ENCODE results near the gene FAM131A. TPM values are rescaled to one million over a fixed set of nuclear protein-coding genes. Genes with fewer than 3 reads are reported as not detected.

The FAM131A gene
- total and polyA plus RNA-seq, 2 of the 4 experiments (the other 2 are of a cell fraction), result 10.8 to 19.5 TPM

DNA sequence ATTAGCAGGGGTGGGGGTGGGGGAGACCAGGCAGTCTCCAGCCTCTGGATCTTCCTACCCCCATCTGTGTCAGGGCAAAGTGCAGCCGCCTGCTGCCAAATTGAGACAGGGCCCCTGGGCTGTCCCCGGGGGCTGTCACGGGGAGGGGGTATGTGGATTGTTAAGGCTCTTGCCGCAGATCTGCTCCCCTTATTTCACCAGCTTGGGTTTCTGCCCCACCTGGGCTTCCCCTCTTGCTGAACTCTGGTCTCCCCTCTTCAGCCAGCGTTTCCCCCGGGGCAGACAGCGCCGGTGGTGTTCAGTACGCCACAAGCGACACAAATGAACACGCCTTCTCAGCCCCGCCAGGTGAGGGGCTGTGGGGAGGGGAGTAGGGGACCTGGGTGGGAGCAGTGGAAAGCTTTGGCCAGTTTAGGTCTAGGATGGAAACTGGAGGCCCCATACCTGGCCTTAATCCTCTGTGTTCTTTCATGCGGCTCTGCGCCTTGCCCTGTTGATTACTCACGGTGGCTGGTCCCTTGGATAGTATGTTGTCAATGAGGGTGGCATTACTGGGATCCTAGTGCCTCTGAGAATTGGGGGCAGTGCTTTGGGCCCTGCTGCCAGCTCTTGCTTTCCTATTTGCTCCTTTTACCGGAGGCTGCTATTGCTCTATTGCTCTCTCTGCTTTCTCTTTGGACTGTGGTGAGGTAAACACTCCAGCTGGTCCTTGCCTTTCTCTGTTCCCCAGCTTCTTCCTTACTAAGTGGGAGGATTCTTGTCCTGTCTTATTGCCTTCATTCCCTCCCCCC, 21.3 kb upstream of the FAM131A start:
- Histone ChIP-seq H3K9me1 (ENCODE audit: insufficient read depth, low read length) (peaks cover 25% of the 10 kb centered on the region), H4K91ac (ENCODE audit: insufficient read depth, low read depth, low read length) (peak overlapping the region; percentile 97; the same call in 1 of the 2 replicates), H4K20me1 (ENCODE audit: insufficient read depth, low read length) (peaks cover 61% of the 10 kb centered on the region), H3K4me1 (ENCODE audit: control insufficient read depth, insufficient read depth, low read length) (peaks cover 25% of the 10 kb centered on the region), H3K18ac (ENCODE audit: low read depth, low read length) (no peak overlapping the region), H2BK120ac (ENCODE audit: low read depth, low read length) (0 out of 2 replicates have a peak overlapping the region, but pooled peaks have one; percentile 5), H3K23ac (ENCODE audit: low read depth, low read length) (peak overlapping the region; percentile 77), H3K14ac (replicated peaks; ENCODE audit: low read depth, low read length) (peak overlapping the region; percentile 7), H3K36me3 (ENCODE audit: control insufficient read depth, insufficient read depth, low read length) (peaks cover 29% of the 10 kb centered on the region), H3K27me3 (ENCODE audit: control insufficient read depth, insufficient read depth, low read length) (no peaks in the 10 kb centered on the region), H3K56ac (ENCODE audit: extremely low read depth, insufficient read depth, low read length) (peak overlapping the region; percentile 72; the same call in 1 of the 2 replicates), H4K8ac (ENCODE audit: low read depth in 2 of 2, low read length in 2 of 2) (peak overlapping the region in 1 of 2 experiments; percentile 14; a peak in 2 of 4 replicates), H2AK9ac (replicated peaks; ENCODE audit: low read depth, low read length, poor library complexity) (peak overlapping the region; percentile 92), H3K4ac (ENCODE audit: low read depth, low read length) (peak overlapping the region; percentile 97), H2AFZ (replicated peaks; ENCODE audit: low read length, poor library complexity) (peak overlapping the region; percentile 5), H4K5ac (ENCODE audit: low read depth, low read length) (peak overlapping the region; percentile 21; the same call in 1 of the 2 replicates), H3K79me1 (ENCODE audit: low read depth in 1 of 2, low read length in 2 of 2) (peaks cover 7 to 39% of the 10 kb centered on the region in 2 experiments), H3K4me3 (ENCODE audit: insufficient read depth, low read depth, low read length) (peak overlapping the region; percentile 91), H2BK5ac (ENCODE audit: low read depth, low read length, poor library complexity, severe bottlenecking) (peak overlapping the region; percentile 99), H3K27ac (ENCODE audit: insufficient read depth, low read length) (peak overlapping the region; percentile 99), H3K9me3 (ENCODE audit: control insufficient read depth, insufficient read depth, low read length) (no peaks in the 10 kb centered on the region), H2BK15ac (ENCODE audit: low read depth, low read length) (no peak overlapping the region), H2BK20ac (ENCODE audit: low read depth, low read length) (no peak overlapping the region), H3K9ac (ENCODE audit: low read depth, low read length) (peak overlapping the region; percentile 98), H3K4me2 (ENCODE audit: low read depth, low read length) (peak overlapping the region; percentile 95), H2AK5ac (ENCODE audit: low read depth, low read length) (peak overlapping the region; percentile 62; the same call in 1 of the 2 replicates)
- in situ Hi-C loops (cut with MboI; ENCODE audit: low sequenced_read_pairs), result no loop called here
- intact Hi-C loops (cut with micrococcal nuclease), result loop anchor here (2.0 kb wide), 1 partner anchor 47 kb away; no protein-coding TSS in a partner anchor
- ATAC-seq (ENCODE audit: low read depth), result no peak
- WGBS, 2 experiments (ENCODE audit: extremely low coverage in 2 of 2, insufficient read length in 1 of 2), result 49% methylated on average over 3 of the region's 16 CpGs; no CpG with 5 or more reads in 1 of the 2 experiments
- no peak for TF ChIP-seq MAFK (IDR thresholded peaks at IDR 0.05; ENCODE audit: low read depth, low read length)
- no peak for TF ChIP-seq BHLHE40 (IDR thresholded peaks at IDR 0.05; ENCODE audit: low read depth, low read length)
- dilution Hi-C loops (cut with HindIII; ENCODE audit: low sequenced_read_pairs, unreplicated experiment), result no loop called here
- peak; percentile 23 for DNase-seq
- no TSS peak for BruUV-seq (replicated peaks)
- ChIA-PET POLR2A (ENCODE audit: unreplicated experiment) (interaction anchor here (0.9 to 1.5 kb wide), 2 partner anchors 22 to 51 kb away, joined by 4 to 5 read pairs; partner anchors contain the start of gene FAM131A), CTCF (no interaction called here)

Data from IMR-90 (cell line).